ENCODE data around the gene MRPL53.
A peak's percentile ranks its signal among the peaks of the same experiment; 100 is the strongest.

MRPL53 gene

GRCh38 chr2:74472086-74472944, at the start of gene MRPL53:
TSS of gene MRPL53 (minus strand) at chr2:74472680. CDS start at chr2:74472660, 20 bp downstream.
- DNase-seq, result peak; percentile 74 to 93

GRCh38 chr2:74516650-74517049, 44.2 kb upstream of the MRPL53 start:
- no peak for DNase-seq

DNA sequence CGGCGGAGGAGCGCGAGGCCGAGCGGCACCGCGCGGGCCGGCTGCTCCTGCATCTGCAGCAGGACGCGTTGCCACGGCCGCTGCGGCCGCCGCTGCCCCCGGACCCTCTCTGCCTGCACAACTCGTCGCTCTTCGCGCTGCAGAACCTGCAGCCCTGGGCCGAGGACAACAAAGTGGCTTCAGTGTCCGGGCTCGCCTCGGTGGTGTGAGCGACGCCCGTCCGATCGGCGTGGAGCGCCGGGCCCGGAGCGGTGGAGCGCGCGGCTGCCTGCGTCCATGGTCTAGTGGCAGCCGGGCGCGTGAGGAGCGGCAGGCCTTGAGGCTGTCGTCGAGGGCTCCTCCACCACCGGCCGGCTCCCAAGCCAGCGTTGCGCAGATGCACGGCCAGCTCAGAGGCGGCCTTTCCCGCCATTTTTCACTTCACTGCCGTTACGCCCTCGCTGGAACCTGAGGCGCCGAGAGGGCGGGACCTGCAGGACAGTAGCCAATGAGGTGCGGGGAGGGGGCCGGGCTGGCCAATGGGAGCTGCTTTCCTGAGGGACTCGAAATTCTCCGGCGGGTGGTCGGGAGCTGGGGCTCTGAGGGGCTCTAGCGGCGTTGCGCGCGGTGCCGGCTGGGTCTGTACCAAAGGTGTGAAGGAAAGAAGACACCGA, 43.6 kb upstream of the MRPL53 start:
- DNase-seq, result peak in 1 of 2 experiments; percentile 18

DNA sequence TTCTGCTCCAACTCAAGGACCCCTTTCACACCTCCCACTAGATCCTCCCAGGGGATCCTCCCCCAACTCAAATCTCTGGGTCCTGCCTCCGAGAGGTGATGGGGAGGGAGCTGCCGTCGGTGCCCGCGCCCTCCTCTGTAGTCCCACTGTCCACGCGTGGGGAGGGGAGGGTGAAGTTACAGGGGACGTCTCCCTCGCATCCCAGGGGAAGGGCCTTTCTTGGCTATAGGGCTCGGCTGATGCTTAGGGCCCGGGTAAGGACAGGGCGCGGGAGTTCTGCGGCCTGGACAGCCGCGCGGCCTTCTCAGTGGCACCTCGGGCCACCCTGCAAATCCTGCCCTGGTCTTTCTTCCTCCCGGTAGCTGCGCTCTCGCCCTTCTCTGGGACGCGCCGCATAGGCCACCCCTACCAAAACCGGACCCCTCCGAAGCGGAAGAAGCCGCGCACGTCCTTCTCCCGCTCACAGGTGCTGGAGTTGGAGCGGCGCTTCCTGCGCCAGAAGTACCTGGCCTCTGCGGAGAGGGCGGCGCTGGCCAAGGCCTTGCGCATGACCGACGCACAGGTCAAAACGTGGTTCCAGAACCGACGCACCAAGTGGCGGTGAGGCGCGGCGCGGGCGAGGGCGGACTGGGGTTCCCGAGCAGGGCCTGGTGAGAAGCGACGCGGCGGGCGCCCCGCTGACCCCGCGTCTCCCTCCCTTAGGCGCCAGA, 42.9 kb upstream of the MRPL53 start:
- DNase-seq, result no peak

GRCh38 chr2:74514368-74515270, 42.1 kb upstream of the MRPL53 start, which contains the start of gene TLX2:
TSS of gene TLX2 (plus strand) at chr2:74514450. CDS start at chr2:74514807, 357 bp downstream.
- DNase-seq, result peak; percentile 35 to 59

DNA sequence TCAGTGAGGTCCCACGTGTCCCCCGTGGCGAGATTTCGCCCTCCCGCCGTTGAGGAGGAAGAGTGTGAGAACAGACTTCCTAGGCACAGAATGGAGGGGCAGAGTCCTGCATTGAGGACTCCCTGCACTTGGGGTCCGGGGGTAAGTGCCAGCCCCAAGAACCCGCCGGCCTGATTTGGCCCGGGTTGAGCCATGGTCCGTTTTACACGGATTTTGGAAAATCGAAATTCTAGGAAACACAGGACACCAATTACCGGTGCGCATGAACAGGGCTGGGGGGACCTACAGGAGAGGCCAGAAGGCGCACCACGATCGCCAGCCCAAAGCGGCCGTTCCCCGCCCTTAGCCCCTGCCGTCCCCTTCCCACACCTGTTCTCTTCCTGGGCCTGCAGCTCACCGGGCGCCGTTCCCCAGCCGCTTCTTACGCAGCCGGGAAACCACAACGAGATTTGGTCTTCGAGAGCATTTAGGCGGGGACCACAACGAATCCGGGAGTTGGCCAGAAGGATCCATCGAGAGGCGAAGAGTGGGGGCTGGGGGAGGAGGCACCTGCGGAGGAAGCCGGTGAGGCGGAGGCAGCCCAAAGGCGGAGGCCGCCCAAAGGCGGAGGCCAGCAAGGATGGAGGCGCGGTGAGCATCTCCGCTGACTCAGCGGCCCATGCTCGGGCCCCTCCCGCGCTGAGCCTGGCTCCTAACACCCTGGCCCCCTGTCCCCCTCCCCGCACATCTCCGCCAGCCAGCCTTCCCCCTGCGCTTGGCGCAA, 41.3 kb upstream of the MRPL53 start:
- DNase-seq, result peak in 1 of 2 experiments; percentile 49

- DNase-seq, result peak; percentile 9 to 51
These were observed 40.5 kb upstream of the MRPL53 start for GRCh38 chr2:74512744-74513604.

- peak; percentile 85 to 93 for DNase-seq
These were observed 38.9 kb upstream of the MRPL53 start for GRCh38 chr2:74511104-74511989.

- DNase-seq, result no peak
These were observed 37.8 kb upstream of the MRPL53 start for GRCh38 chr2:74510272-74510671.

DNA sequence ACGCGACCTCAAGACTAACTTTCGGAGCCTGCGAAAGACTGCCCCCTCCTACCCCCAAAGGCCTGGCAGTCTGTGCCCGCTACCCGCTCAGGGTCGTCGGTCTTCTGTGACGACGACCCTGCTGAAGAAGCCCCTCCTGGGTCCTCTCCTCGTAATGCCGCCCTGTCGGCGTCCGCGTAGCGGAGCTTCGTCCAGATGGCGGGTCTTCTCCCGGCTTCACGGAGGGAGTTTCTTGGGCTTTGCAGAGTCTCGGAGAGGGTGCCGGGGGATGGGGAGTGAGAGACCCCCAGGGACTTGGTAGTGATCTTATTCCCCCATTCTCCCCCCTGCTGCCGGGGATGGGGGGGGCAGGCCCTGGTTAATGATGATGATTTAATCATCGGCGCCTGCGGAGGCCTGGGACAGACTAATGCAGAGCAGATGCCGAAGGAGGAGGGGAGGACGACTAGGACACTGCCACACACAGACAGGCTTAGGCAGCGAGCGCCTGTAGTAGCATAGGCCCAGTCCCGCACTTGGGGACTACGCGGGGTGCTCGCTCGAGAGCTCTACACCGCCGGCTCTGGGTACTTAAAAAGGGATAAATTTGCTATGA, 35.5 kb upstream of the MRPL53 start:
- DNase-seq, result peak; percentile 79 to 83

DNA sequence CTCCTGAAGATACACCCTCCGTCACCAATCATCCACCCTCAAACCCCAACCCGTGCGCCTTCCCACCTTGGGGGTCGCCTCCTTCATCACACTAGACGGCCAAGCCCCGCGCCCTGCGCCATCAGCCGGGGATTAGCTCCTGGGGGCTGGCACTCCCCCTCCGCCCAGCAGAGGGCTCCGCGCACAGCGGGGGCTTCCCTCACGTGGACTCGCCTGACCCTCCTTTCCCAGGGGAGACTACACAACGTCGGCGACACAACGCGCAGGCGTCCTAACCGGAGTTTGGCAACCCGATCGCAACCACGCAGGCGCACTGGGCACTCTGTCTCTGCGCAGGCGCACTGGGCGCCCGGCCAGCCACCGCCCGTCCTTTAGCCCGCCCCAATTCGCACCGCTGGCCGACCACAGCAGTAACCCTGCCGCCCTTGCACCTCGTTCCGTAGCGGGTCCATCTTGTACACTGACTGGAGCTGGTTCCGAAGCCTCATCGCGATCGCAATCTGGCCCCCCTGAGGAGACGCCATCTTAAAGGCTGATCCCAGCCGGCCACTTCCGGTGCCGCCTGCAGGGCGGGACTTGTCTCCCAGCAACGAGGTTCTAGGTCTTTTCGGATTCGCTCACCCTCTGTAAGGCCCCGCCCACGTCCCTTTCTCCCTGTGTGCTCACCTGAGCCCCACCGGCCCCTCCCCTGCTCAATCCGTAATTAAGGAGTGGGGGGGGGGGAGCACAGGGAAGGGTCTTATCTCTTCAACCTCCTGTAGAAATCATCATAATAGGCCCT, 34.9 kb upstream of the MRPL53 start, which contains the start of gene PCGF1:
PCGF1 (minus strand) TSS at position 551 of the 781 bp plus-strand sequence; CDS start at position 524, 27 bp downstream.
- DNase-seq, result peak; percentile 99

DNA sequence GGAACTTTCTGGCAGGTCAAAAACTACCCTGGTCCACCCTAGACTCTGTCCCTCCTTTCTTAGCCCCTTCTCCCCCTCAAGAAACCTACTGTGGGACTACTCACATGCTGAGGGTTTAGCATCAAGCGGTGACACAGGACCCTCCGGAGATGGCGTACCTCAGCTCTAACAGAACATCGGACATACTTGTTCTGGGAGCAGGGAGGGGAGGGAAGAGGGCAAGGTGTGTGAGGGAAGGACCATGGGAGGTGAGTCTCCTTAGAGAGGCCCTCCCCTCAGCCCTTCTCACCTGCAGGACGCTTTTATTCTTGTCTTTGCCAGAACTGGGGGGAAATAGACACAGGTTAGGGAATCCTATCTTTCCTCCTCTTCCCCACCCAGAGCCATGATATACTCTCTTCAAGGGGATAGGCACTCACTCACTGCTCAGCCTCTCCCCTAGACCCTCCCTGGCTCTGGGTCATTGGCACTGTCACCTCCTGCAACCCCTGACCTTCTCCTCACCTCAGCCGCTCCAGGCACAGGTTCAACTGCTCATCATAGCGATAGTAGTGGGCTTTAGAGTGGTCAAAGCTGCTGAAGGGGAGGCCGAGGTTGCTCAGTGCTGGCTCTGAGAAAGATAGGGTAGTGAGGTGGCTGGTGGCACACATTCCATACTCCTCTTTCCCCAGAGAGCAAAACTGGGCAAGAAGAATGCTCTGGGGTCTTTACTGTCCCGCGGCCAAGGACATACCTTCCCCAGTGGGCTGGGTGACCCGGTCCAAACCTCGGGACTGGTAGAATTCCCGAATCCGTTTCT, 33.2 kb upstream of the MRPL53 start:
- no peak for DNase-seq

GRCh38 chr2:74504591-74504990, 32.1 kb upstream of the MRPL53 start:
- no peak for DNase-seq

- no peak for DNase-seq
These were observed 31.3 kb upstream of the MRPL53 start for GRCh38 chr2:74503506-74504475.

- peak; percentile 5 to 19 for DNase-seq
These were observed 30.4 kb upstream of the MRPL53 start for GRCh38 chr2:74502720-74503505.

Measured in NCI-H524 (cell line).